GM19395 (cell line): ENCODE measurements around the gene SIX5.

Source experiments
- ATAC-seq: cut with Tn5 transposase; IDR thresholded peaks from one replicate; pipeline ENCODE4 v1.9.1; 2021; ENCODE audit warnings: mild to moderate bottlenecking, moderate library complexity; ENCODE audit not compliant: unreplicated experiment

The SIX5 gene

DNA sequence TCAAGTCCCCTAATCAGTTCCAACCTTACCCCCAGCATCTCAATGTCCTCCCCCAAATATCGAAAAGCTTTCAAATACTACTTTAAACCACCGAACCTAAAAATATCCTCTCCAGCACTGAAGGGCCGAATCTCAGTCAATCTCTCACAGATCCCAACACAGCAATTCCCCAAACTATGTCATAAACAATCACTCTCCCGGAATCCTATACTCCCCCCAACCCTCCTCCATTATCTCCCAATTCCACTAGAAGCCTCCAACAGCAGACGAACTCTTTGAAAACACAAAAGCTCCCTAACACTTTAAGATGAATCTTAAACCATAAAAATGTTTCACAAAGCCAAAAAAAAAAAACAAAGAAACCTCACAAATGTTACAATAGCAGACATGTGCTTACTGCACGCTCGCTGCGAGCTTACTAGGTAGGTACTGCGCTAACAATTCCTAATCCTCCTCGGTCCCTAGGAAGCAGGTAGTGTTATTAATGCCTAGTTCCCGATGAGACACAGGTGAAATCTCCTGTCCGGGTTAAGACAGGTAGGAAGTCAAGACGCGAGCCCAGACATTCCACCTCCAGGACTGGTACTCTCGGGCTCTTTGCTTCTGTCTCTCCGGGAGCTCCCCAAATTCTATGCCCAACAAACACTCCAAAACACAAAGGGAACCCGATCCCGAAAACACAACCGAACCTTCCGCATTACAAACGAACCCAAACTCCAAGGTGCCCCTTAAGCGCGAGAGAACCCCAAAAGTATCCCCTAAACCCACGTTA lies 52.5 kb downstream of the SIX5 start:
- no peak for ATAC-seq

DNA sequence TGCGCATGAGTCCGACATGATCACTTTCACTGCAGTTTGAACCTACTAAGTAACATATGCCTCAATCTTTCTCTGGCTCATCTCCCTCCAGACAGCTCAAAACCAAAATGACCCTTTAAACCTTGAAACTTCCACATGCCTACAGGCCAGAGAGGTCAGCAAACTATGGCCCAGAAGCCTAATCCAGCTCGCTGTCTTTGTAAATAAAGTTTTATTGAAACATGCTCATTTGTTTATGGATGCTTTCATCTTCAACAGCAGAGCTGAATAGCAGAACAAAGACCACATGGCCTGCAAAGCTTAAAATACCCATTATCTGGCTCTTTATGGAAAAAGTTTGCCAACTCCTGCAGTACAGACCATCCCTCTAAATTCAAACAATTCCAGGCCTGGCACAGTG lies 53.9 kb downstream of the SIX5 start:
- ATAC-seq = no peak
